ENCODE data around the gene STUM. TPM values are rescaled to one million over a fixed set of nuclear protein-coding genes. Genes with fewer than 3 reads are reported as not detected.

The STUM gene
- total and polyA plus RNA-seq, 2 of the 8 experiments (the other 6 are each of a cell fraction or from before 2014, with no cell fraction given), result 0.76 to 1.2 TPM

- H2BK5ac ChIP-seq (ENCODE audit: low read depth, low read length), result no peak overlapping the region
- CTCF ChIA-PET (ENCODE audit: partially characterized antibody), result interaction anchor here (1.0 to 6.4 kb wide), 13 partner anchors 8 to 203 kb away, joined by 3 to 49 read pairs (median 4); partner anchors contain the start of genes PARP1 and STUM
- H3K4me1 ChIP-seq (replicated peaks in 1 of 4; ENCODE audit: control insufficient read depth in 3 of 4, insufficient read depth in 4 of 4, low read length in 3 of 4), result peaks cover 0 to 11% (median 9%) of the 10 kb centered on the region in 4 experiments; a peak in 6 of 7 replicates
- H2BK15ac ChIP-seq (ENCODE audit: low read length), result 0 out of 2 replicates have a peak overlapping the region, but pooled peaks have one; percentile 61
- H3K27ac ChIP-seq (ENCODE audit: low read depth, low read length), result no peak overlapping the region
- H3K79me2 ChIP-seq (ENCODE audit: control insufficient read depth in 1 of 2, insufficient read depth in 2 of 2, low read length in 2 of 2), result no peaks in the 10 kb centered on the region
- no peaks in the 10 kb centered on the region for H3K23me2 ChIP-seq (ENCODE audit: low read depth, low read length)
- H2AK5ac ChIP-seq (ENCODE audit: low read depth, low read length), result no peak overlapping the region; the same call in 1 of the 2 replicates
- H3K18ac ChIP-seq (ENCODE audit: extremely low read depth, low read length), result no peak overlapping the region
- H3K23ac ChIP-seq (ENCODE audit: insufficient read length), result no peak overlapping the region
- 0 out of 2 replicates have a peak, but pooled peaks cover 2% of the 10 kb centered on the region for H3K79me1 ChIP-seq (ENCODE audit: low read depth, low read length)
- DNase-seq (ENCODE audit: low read depth in 1 of 2, low spot score in 2 of 2), result no peak
- H3K27me3 ChIP-seq (replicated peaks in 1 of 4; ENCODE audit: control insufficient read depth in 3 of 4, extremely low read depth in 1 of 4, insufficient read depth in 3 of 4, low read length in 3 of 4), result no peaks in the 10 kb centered on the region
- WGBS, 2 experiments (ENCODE audit: extremely low coverage in 1 of 2, insufficient coverage in 1 of 2, insufficient read length in 1 of 2, insufficient replicate concordance in 2 of 2, low coverage in 1 of 2, low lambda C conversion rate in 2 of 2, missing lambda C conversion rate in 1 of 2), result 89% methylated on average over 7 of the region's 7 CpGs; no CpG with 5 or more reads in 1 of the 2 experiments
- no peak overlapping the region for H4K5ac ChIP-seq (ENCODE audit: insufficient read length, low read depth, low read length)
- 0 out of 2 replicates have a peak overlapping the region, but pooled peaks have one; percentile 68 for H2BK12ac ChIP-seq (ENCODE audit: low read depth, low read length)
- H4K8ac ChIP-seq (ENCODE audit: extremely low read depth, insufficient read depth, low read length), result no peak overlapping the region
- H3K9me3 ChIP-seq (ENCODE audit: insufficient read depth in 2 of 2, low read depth in 1 of 2, low read length in 1 of 2), result no peaks in the 10 kb centered on the region
- FAIRE-seq, result no peak
- H3K9ac ChIP-seq (replicated peaks in 1 of 4; ENCODE audit: extremely low read depth in 1 of 4, low read depth in 3 of 4, low read length in 3 of 4), result no peak overlapping the region
- H2BK120ac ChIP-seq (replicated peaks; ENCODE audit: low read depth, low read length), result no peak overlapping the region
- H4K20me1 ChIP-seq (replicated peaks in 1 of 2; ENCODE audit: control insufficient read depth in 1 of 2, insufficient read depth in 2 of 2, low read length in 2 of 2), result no peaks in the 10 kb centered on the region
- H4K91ac ChIP-seq (replicated peaks; ENCODE audit: insufficient read length, low read length), result no peak overlapping the region
- POLR2A ChIA-PET (ENCODE audit: partially characterized antibody), result interaction anchor here (0.8 kb wide), 1 partner anchor 24 kb away, joined by 3 read pairs; no protein-coding TSS in a partner anchor
- H2AFZ ChIP-seq (ENCODE audit: low read length), result no peak overlapping the region
- H2BK20ac ChIP-seq (ENCODE audit: low read length), result no peak overlapping the region
- H3K14ac ChIP-seq (ENCODE audit: insufficient read length), result no peak overlapping the region
- no peak overlapping the region for H3K4me3 ChIP-seq (ENCODE audit: extremely low read depth in 1 of 4, insufficient read depth in 2 of 4, low read depth in 3 of 4, low read length in 4 of 4)
- H3K36me3 ChIP-seq (ENCODE audit: control insufficient read depth in 2 of 4, insufficient read depth in 4 of 4, low read length in 3 of 4), result no peaks in the 10 kb centered on the region
- no peak overlapping the region for H3K4ac ChIP-seq (replicated peaks; ENCODE audit: insufficient read length, low read depth, low read length)
- no peak overlapping the region for H3K4me2 ChIP-seq (ENCODE audit: insufficient read depth in 1 of 2, low read depth in 2 of 2, low read length in 2 of 2)
- no peak for TF ChIP-seq SP1 (IDR thresholded peaks at IDR 0.05; ENCODE audit: low read depth, low read length)
- TF ChIP-seq CHD1 (IDR thresholded peaks at IDR 0.05; ENCODE audit: low read depth, low read length), result no peak
- TF ChIP-seq POLR2A (IDR thresholded peaks at IDR 0.05; ENCODE audit: control extremely low read depth in 1 of 2, low read depth in 2 of 2, low read length in 2 of 2), result no peak
- TF ChIP-seq MAX (IDR thresholded peaks at IDR 0.05), result no peak
- no peak for TF ChIP-seq BCL11A (IDR thresholded peaks at IDR 0.05; ENCODE audit: low read depth in 2 of 2, low read length in 2 of 2)
- no peak for TF ChIP-seq USF2 (IDR thresholded peaks at IDR 0.05; ENCODE audit: low read length)
- no peak for TF ChIP-seq RFX5 (IDR thresholded peaks at IDR 0.05; ENCODE audit: borderline replicate concordance, low read depth, low read length)
- no peak for TF ChIP-seq GTF2F1 (IDR thresholded peaks at IDR 0.05; ENCODE audit: borderline replicate concordance, low read depth, low read length)
- H3K56ac ChIP-seq (replicated peaks; ENCODE audit: insufficient read length, low read depth, low read length), result no peak overlapping the region
Measured at GRCh38 chr1:226610671-226611070, 62.1 kb downstream of the STUM start.

Measured in H1 (cell line).